SK-N-MC (cell line): ENCODE data around the gene TM7SF2.

Source experiments
- EZH2 ChIP-seq: fragments of 200-600 bp; sonication (generic); IDR thresholded peaks from one replicate; pipeline ENCODE4 v1.6.1; 2017; ENCODE audit warnings: antibody characterized with exemption
- FOXP2 ChIP-seq: optimal IDR thresholded peaks from 2 replicates; pipeline ENCODE3; 2011; ENCODE audit warnings: mild to moderate bottlenecking, moderate library complexity; ENCODE audit not compliant: insufficient read depth; ENCODE audit errors: extremely low read length, control extremely low read depth
- POLR2AphosphoS5 ChIP-seq: IDR thresholded peaks from 2 replicates; pipeline ENCODE4 v1.6.1; 2012; ENCODE audit warnings: mild to moderate bottlenecking, low read depth, low read length, borderline replicate concordance

GRCh38 chr11:65121865-65122696, 10.4 kb downstream of the TM7SF2 start, which contains the start of the genes FAU and MRPL49:
- TF ChIP-seq EZH2 (no peak), POLR2AphosphoS5 (peak; percentile 98), FOXP2 (peak; percentile 87)
